T-helper 1 cell treated with Interleukin-12 subunit alpha and Interleukin-12 subunit beta and Interleukin-4 antibody, amounts not matched to agents 30 μg/mL and 1 μg/mL, for 36 hours (primary cell): ENCODE data around the gene EIF4E1B.
A peak's percentile ranks its signal among the peaks of the same experiment; 100 is the strongest.
"Not testable (repeated sequence)": the region's sequence is repeated elsewhere in the genome, so short reads cannot be mapped to it uniquely, and the experiment has no call there.

Source experiments
- H3K27ac Mint-ChIP-seq: one replicate; pipeline ENCODE4 v1.8.0; 2021; ENCODE audit warnings: mild to moderate bottlenecking, mixed read lengths
- H3K27me3 Mint-ChIP-seq: one replicate; pipeline ENCODE4 v1.8.0; 2021; ENCODE audit warnings: low read depth, mixed read lengths
- H3K36me3 Mint-ChIP-seq: one replicate; pipeline ENCODE4 v1.8.0; 2021; ENCODE audit warnings: low read depth, mixed read lengths
- H3K4me1 Mint-ChIP-seq: one replicate; pipeline ENCODE4 v1.8.0; 2021; ENCODE audit warnings: low read depth, mixed read lengths
- H3K4me3 Mint-ChIP-seq: one replicate; pipeline ENCODE4 v1.8.0; 2021; ENCODE audit warnings: mild to moderate bottlenecking, moderate library complexity, mixed read lengths
- H3K9me3 Mint-ChIP-seq: one replicate; pipeline ENCODE4 v1.8.0; 2021; ENCODE audit warnings: mixed read lengths

The EIF4E1B gene

GRCh38 chr5:176596689-176597416 is 33.6 kb upstream of the EIF4E1B start:
- peaks cover 2% of the 10 kb centered on the region for H3K27me3 Mint-ChIP-seq
- no peaks in the 10 kb centered on the region for H3K9me3 Mint-ChIP-seq
- peak overlapping the region; percentile 75 for H3K4me3 Mint-ChIP-seq
- H3K36me3 Mint-ChIP-seq, result no peaks in the 10 kb centered on the region
- peak overlapping the region; percentile 58 for H3K27ac Mint-ChIP-seq
- H3K4me1 Mint-ChIP-seq, result peaks cover 5% of the 10 kb centered on the region

- Mint-ChIP-seq H3K27ac (no peak overlapping the region), H3K4me3 (peak overlapping the region; percentile 30), H3K27me3 (peaks cover 10% of the 10 kb centered on the region), H3K4me1 (peaks cover 5% of the 10 kb centered on the region), H3K9me3 (no peaks in the 10 kb centered on the region), H3K36me3 (no peaks in the 10 kb centered on the region)
Measured at GRCh38 chr5:176597417-176598389, 32.8 kb upstream of the EIF4E1B start.

GRCh38 chr5:176599749-176600430 is 30.6 kb upstream of the EIF4E1B start:
- H3K36me3 Mint-ChIP-seq, H3K4me1 Mint-ChIP-seq, H3K27ac Mint-ChIP-seq, H3K9me3 Mint-ChIP-seq, H3K4me3 Mint-ChIP-seq: not testable (repeated sequence)
- peaks cover 15% of the 10 kb centered on the region for H3K27me3 Mint-ChIP-seq

- Mint-ChIP-seq H3K9me3 (no peaks in the 10 kb centered on the region), H3K4me1 (no peaks in the 10 kb centered on the region), H3K27ac (no peak overlapping the region), H3K27me3 (peaks cover 15% of the 10 kb centered on the region), H3K36me3 (no peaks in the 10 kb centered on the region), H3K4me3 (no peak overlapping the region)
Measured at GRCh38 chr5:176601901-176602482, 28.5 kb upstream of the EIF4E1B start.

- Mint-ChIP-seq H3K9me3 (no peaks in the 10 kb centered on the region), H3K4me1 (peaks cover 1% of the 10 kb centered on the region), H3K27me3 (peaks cover 15% of the 10 kb centered on the region), H3K36me3 (no peaks in the 10 kb centered on the region), H3K4me3 (no peak overlapping the region), H3K27ac (no peak overlapping the region)
Measured at GRCh38 chr5:176603091-176603490, 27.4 kb upstream of the EIF4E1B start.

- no peaks in the 10 kb centered on the region for H3K9me3 Mint-ChIP-seq
- peaks cover 29% of the 10 kb centered on the region for H3K27me3 Mint-ChIP-seq
- H3K36me3 Mint-ChIP-seq, result peaks cover 3% of the 10 kb centered on the region
- H3K27ac Mint-ChIP-seq, result no peak overlapping the region
- no peak overlapping the region for H3K4me3 Mint-ChIP-seq
- H3K4me1 Mint-ChIP-seq, result peaks cover 16% of the 10 kb centered on the region
Measured at GRCh38 chr5:176606032-176606431, 24.4 kb upstream of the EIF4E1B start.

GRCh38 chr5:176606875-176607274 is 23.6 kb upstream of the EIF4E1B start:
- H3K36me3 Mint-ChIP-seq, result peaks cover 3% of the 10 kb centered on the region
- peaks cover 33% of the 10 kb centered on the region for H3K27me3 Mint-ChIP-seq
- no peak overlapping the region for H3K27ac Mint-ChIP-seq
- H3K4me1 Mint-ChIP-seq, result peaks cover 16% of the 10 kb centered on the region
- H3K9me3 Mint-ChIP-seq, result no peaks in the 10 kb centered on the region
- no peak overlapping the region for H3K4me3 Mint-ChIP-seq

- no peaks in the 10 kb centered on the region for H3K9me3 Mint-ChIP-seq
Measured at GRCh38 chr5:176608142-176608705, 22.3 kb upstream of the EIF4E1B start.

GRCh38 chr5:176608937-176609723 is 21.3 kb upstream of the EIF4E1B start:
- Mint-ChIP-seq H3K9me3 (no peaks in the 10 kb centered on the region), H3K27ac (peak overlapping the region; percentile 82), H3K4me3 (peak overlapping the region; percentile 93), H3K4me1 (peaks cover 16% of the 10 kb centered on the region), H3K27me3 (peaks cover 37% of the 10 kb centered on the region), H3K36me3 (peaks cover 3% of the 10 kb centered on the region)

More at GRCh38 chr5:176608142-176608705, 22.3 kb upstream of the EIF4E1B start:
- Mint-ChIP-seq H3K36me3 (peaks cover 3% of the 10 kb centered on the region), H3K27ac (no peak overlapping the region), H3K27me3 (peaks cover 34% of the 10 kb centered on the region), H3K4me1 (peaks cover 16% of the 10 kb centered on the region), H3K4me3 (no peak overlapping the region)

- peaks cover 3% of the 10 kb centered on the region for H3K36me3 Mint-ChIP-seq
- no peaks in the 10 kb centered on the region for H3K9me3 Mint-ChIP-seq
- H3K4me3 Mint-ChIP-seq, result peak within 1 kb of the TSS; percentile 93
- H3K27ac Mint-ChIP-seq, result peak within 1 kb of the TSS; percentile 82
- H3K4me1 Mint-ChIP-seq, result peaks cover 16% of the 10 kb centered on the region
- H3K27me3 Mint-ChIP-seq, result peaks cover 42% of the 10 kb centered on the region
Measured at GRCh38 chr5:176609724-176610434, 20.6 kb upstream of the EIF4E1B start, which contains the start of gene GPRIN1. Gene GPRIN1 (minus strand): TSS chr5:176610156. CDS start chr5:176599834, 10,322 bp downstream.

GRCh38 chr5:176610435-176610773 is 20.1 kb upstream of the EIF4E1B start:
- Mint-ChIP-seq H3K4me3 (peak overlapping the region; percentile 71), H3K27me3 (peaks cover 46% of the 10 kb centered on the region), H3K27ac (peak overlapping the region; percentile 49), H3K4me1 (peaks cover 16% of the 10 kb centered on the region), H3K9me3 (no peaks in the 10 kb centered on the region), H3K36me3 (peaks cover 3% of the 10 kb centered on the region)

- H3K4me3 Mint-ChIP-seq, result no peak overlapping the region
- peaks cover 16% of the 10 kb centered on the region for H3K4me1 Mint-ChIP-seq
- no peaks in the 10 kb centered on the region for H3K9me3 Mint-ChIP-seq
- H3K27me3 Mint-ChIP-seq, result peaks cover 56% of the 10 kb centered on the region
- H3K36me3 Mint-ChIP-seq, result peaks cover 3% of the 10 kb centered on the region
- H3K27ac Mint-ChIP-seq, result no peak overlapping the region
Measured at GRCh38 chr5:176611435-176611834, 19.0 kb upstream of the EIF4E1B start.

GRCh38 chr5:176612008-176612407 is 18.5 kb upstream of the EIF4E1B start:
- H3K4me1 Mint-ChIP-seq, result peaks cover 16% of the 10 kb centered on the region
- H3K27me3 Mint-ChIP-seq, result peaks cover 62% of the 10 kb centered on the region
- no peak overlapping the region for H3K4me3 Mint-ChIP-seq

More at GRCh38 chr5:176612008-176612407, 18.5 kb upstream of the EIF4E1B start:
- Mint-ChIP-seq H3K9me3 (no peaks in the 10 kb centered on the region), H3K27ac (no peak overlapping the region), H3K36me3 (peaks cover 3% of the 10 kb centered on the region)
